DMS79 (cell line): ENCODE measurements around the gene CHRNB4.

Experiments used
- DNase-seq: peaks from one replicate; lab custom pipeline; 2025; lab: John Stamatoyannopoulos, UW

The CHRNB4 gene

DNA sequence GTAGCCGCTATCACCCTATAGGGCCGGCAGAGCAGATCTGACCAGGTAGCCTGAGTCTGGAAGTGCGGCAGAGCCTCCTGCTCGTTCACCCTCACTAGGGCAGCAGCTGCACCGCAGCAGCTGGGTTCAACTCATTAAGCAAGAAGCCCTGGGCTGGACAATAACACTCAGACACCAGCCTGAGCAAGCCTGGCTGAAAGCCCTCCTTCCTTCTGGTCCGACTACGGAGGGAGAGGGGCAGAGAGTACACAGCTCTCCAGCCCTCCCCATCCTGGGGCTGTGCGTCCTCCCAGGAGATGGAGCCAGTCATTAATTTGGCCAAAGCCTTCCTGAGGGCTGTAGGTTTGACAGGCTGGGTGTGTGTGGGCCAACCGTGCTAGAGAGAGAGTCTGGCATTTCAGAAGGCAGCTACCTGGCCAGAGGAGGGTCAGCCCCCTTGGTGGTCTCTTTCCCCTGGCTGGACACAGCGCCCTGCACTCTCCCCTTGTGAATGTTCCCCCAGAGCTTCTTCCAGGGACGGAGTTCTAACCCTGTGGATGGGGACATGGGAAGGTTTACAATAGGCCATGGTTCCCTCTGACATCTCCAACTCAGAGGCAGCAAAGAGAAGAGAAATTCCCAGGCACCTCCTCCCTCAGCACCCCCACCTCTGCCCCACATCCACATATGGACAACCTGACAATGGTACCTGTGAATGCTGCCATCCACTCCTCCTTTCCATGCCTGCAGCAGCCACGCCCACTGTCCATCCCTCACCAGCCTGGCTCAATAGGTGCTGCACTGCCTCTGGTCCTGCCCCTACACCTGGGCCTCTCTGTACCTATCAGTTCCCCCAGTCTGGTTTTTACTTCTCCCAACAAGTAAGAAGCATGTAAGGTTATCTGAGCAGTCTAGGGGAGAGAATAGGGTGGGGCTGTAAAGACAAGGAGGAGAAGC lies 6.5 kb downstream of the CHRNB4 start:
- DNase-seq, result no peak

DNA sequence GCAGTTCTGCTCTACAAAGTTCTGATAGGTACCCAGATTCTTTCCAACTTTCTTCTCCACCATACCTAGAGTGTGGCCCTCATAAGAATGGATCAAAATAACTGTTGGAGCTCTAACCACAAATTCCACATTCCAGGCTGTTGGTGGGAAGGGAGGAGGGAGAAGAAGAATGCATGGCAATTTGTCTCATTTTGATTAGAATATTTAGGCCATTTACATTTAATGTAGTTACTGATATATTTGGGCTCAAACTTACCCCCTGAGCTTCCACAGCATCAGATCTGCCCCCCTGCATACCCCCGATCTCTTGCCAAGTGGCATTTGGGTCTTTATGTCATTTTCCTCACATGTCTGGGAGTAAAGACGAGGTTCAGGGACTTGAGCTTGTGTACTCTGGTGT lies 7.7 kb downstream of the CHRNB4 start:
- DNase-seq, result no peak

DNA sequence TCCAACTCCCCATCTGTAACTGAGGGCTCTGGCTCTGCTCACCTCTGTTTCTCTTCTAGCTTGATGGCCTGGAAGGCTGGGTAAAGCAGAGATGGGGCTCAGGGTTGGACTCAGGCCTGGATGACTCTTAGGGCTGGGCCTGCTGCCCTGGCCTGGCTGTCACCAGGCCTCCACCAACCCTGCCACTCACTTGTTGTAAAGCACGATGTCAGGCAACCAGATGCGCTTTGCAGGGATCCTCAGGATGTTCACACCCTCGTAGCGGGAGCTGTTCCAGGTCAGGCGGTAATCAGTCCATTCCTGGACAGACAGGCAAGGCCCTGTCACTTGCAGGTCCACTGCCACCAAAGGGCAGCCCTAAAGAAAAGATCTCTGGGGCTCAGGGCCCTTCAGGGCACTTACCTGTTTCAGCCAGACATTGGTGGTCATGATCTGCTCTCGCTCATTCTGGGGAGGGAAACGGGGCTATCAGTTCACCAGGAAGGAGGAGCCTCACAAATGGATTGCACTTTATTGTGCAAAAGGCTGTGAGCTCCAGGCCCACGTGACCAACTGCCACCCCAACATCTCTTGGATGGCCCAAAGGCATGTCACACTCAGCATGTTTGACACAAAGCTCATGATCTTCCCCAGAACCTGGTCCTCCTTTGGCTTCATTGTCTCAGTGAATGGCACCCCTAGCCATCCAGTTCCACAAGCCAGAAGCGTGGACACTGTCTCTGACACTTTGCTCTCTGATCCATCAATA lies 9.9 kb downstream of the CHRNB4 start:
- DNase-seq, result no peak

DNA sequence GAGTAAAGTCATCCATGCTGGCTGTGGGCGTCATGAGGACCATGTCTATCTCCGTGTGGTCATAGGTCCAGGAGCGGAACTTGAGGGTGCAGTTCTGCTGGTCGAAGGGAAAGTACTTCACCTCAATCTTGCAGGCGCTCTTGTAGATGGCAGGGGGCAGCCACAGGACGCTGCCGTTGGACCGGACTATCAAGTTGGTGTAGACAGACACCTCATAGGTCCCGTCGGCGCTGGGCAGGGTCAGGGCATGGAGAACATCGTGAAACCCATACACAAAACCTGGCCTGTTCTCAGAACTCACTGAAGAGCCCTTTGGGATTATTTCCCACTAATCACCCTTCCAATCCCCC lies 11.3 kb downstream of the CHRNB4 start:
- DNase-seq, result no peak

DNA sequence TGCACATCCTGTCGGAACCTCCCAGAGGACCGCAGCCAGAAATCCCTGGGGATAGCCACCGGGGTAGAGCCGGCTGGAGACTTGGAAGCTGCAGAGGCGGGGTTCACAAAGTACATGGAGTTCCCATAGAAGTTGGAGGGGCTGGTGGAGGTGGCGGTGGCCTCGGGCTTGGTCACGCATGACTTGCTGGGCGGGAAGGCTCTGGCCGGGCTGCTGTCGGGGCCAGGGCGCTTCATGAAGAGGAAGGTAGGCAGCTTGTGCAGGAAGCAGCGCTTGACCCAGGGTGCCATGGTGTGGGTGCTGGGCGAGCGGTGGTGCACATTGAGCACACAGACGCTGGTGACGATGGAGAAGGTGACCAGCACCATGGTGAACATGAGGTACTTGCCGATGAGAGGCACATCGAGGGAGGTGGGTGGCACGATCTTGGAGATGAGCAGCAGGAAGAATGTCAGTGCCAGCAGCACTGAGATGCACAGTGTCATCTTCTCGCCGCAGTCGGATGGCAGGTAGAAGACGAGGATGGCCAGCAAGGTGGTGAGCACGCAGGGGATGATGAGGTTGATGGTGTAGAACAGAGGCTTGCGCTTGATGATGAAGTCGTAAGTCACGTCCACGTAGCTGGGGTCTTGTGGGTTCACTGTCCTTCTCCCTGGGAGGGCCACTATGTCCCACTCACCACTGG lies 11.8 kb downstream of the CHRNB4 start:
- no peak for DNase-seq

DNA sequence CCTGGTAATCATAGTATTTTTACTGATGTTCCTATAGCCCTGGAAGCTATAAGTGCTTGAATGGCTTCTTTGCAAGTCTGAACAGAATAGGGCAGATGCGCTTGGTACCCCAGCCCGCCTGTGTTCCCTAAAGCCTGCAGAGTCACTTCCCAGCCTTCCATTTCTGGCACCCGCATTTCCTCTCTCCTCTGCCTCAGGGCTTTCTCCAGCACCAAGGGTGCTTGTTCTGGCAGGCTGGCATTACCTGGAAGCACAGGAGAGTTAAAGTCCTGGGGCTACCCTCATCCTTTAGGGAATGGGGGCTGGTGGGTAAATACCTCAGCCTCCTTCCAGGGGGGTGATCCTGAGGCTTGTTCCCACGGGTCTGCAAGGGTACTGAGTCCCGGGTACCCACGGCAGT lies 12.8 kb downstream of the CHRNB4 start:
- DNase-seq, result no peak

DNA sequence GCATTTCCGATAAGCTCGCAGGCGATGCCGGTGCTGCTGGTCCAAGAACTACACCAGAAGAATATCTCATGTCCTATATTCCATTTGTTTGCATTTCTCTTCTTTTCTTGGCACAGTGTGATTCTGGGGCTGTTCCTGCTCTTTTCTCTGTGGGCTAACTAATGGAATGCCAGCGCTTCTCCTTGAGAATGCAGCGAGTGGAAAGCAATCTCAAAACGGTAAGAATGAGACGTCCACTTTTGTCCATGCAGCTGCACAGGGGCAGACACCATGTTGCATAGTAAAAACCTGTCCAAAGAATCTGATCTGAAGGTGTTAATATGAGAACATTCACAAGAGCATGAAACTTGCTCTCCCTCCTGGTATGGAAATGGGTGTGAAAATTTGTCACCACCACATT lies 13.7 kb downstream of the CHRNB4 start:
- no peak for DNase-seq

DNA sequence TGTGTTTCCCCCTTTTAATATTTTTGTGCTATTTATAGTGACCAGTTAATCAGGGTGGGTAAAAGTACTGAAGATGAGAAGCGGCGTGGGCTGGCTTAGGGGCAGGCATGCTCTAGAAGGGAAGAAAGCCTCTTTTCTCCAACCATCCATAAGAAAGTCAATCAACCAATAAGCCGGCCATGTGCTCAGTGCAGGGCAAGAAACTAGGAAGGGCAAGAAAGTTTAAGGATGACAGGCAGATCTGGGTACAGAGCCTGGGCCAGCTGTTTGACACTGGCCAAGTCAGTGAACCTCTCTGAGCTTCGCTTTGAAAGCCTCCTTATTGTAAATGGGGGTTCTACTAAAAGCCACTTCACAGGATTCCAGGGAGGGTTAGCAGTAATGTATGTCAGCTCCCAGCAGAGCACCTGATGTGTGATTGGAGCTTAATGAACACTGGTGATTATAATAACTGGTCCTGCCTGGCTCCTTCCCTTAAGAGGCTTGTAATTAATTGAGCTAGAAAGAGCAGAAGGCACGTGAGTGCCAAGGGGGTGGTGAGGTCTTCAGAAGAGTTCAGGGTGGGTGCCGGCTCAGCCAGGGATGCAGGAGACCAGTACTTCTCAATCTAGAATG lies 14.5 kb downstream of the CHRNB4 start:
- DNase-seq, result no peak

DNA sequence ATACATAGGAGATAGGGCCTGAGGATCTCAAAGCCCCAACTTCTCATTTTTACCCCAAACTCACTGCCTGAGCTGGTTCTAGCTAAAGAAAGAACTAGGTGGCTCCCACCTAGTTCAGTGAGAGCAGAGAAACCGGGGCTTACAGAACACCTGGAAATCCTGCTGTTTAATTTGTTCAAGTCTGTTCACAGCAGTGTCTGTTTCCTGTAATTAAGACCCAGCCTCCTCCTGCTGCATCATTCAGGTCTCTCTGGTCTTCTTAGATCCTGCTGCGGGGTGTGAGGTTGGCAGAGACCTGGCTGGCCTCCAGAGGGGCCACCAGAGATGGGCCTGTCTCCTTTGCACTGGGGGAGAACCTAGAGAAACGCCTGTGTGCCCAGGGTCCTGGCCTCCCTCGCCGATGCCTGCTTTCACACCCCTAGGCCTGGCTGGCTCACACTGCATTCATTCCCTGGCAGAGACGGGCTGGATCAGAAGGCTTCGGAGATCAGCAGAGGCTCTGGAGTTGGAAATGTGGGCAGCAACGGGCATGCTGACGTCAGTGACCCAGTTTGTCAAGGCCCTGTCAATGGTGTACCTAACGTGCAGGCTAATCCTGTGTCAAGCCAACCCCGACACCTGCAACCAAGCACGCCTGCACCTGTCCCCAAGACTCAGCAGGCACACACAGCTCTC lies 15.3 kb downstream of the CHRNB4 start:
- DNase-seq, result peak; percentile 32

DNA sequence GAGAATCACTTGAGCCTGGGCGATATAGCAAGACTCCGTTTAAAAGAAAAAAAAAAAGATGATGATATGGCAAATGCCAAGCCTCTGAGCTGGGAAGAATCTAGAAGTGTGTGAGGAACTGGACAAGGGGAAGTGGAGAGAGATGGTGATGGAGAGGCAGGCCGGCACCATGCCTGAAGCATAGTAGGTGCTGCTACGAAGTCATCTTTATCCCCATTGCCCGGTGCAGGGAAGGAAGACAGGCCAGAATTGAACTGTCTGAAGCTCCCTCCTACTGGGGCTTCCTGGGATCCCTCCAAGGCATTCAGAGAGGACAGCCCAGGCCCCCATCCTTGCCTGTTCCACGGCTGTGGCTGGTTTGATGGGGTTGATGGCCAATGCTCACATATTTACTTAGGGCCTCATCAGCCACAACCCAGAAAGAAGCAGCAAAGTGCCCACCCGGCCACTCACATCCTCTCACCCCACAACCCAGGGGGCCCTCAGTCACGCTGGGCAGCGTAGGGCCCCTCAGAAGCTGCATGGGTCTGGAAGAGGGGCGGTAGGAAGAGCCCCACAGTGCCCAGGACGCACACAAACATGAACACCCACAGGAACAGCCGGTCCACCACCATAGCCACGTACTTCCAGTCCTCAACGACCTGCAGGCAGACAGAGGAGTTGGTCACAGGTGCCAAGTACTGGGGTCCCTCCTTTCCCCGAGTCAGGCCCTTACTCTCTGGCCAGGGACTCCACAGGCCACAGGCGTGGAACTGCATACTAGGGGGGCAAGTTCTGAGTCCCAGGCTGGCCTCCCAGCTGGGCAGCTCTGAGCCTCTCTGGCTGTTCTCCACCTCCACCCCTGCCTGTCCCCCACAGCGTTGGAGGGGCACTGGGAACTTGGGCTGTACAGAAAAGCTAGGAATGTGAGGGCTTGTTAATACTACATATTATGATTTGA lies 16.1 kb downstream of the CHRNB4 start:
- DNase-seq, result no peak

DNA sequence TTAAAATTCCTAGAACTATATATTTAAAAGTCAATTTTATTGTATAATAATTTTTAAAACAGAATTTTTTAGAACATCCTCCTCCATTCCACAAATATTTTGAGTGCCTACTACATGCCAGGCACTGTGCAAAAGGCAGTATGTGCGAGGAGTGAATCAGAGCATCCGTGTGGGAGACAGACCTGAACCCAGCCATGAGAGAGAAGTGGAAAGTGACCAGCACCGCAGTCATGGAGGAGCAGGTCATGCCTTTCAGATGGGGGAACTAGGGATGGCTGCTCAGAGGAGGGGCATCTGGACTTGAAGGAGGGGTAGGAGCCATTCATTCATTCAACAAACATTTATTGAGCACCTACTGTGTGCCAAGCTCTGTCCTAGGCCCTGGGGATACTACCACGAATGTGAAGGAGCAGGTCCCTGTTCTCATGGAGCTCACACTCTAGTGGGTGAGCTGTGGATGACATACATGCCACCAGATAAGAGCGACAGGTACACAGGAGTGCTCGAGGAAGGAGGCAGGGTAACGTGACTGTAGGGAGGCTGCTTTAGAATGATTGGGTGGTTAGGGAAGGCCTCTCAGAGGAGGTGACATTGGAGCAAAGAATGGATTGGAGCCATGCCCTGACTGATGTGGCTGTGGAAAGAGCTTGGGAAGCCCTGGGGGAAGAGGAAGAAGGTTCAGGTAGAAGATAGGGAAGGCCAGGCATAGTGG lies 17.1 kb downstream of the CHRNB4 start:
- DNase-seq, result no peak

DNA sequence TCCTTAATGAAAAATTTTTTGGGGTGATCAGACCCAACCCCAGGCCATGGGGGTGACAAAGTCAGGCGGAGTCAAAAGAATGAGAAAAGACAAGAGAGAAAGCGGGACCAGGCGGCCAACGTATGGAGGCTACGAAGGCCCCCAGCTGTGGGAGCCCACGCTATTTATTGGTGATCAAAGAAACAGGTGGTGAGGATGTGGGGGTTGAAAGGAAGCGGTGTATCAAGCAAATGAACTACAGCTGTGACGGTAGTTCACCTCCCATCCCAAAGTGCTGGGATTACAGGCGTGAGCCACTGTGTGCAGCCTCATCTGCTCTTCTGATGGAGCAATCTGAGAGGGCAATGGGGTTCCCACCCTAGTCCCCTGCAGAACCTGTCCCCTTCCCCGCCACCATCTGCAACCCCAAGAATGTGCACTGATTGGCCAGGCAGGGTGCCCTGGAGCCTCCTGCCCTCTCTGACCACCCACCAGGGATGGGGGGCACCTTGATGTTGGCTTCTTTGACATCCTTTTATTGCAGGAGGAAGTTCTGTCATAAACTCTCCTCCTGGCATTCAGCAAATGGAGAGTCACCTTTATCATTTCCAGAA lies 19.1 kb downstream of the CHRNB4 start:
- no peak for DNase-seq

DNA sequence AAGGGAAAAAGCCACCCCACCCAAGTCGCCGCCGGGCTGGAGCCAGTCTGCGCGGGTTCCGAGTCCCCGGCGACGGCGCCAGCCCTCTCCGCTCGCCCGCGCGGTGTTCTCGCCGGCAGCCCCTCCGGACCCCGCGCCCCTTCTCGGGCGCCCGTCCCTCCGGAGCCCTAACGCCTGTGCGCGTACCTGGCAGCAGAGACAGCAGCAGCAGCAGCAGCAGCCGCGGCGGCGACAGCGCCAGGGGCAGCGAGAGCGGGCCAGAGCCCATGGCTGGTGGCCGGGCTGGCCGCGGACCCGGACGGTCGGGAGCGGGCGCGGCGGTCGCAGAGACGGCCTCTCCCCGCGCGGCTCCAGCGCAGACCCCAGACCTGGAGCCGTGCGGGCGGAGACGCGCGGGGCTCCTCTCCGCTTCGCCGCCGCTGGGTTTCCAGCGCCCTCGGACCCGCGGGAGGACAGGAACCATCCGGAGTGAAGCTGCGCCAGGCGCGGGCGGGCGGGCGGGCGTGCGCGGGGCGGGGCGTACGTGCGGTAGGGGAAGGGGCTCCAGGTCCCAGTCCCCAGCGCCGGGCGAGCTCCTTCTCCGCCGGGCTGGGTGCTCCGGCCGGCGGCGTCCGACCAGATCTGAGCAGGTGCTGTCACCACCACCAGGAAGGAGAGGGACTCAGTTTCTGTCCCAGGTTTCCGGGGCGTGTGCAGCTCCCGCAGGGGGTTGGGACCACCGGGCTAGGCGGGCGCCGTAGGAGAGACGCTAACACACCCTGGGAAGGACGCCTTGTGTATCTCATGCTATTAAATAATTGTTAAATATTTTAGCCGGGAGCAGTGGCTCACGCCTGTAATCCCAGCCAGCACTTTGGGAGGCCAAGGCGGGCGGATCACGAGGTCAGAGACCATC lies 20.2 kb downstream of the CHRNB4 start, which contains the start of gene CHRNA3:
CHRNA3 (minus strand) TSS at position 470 of the 895 bp plus-strand sequence; CDS start at position 268, 202 bp downstream.
- DNase-seq, result no peak

DNA sequence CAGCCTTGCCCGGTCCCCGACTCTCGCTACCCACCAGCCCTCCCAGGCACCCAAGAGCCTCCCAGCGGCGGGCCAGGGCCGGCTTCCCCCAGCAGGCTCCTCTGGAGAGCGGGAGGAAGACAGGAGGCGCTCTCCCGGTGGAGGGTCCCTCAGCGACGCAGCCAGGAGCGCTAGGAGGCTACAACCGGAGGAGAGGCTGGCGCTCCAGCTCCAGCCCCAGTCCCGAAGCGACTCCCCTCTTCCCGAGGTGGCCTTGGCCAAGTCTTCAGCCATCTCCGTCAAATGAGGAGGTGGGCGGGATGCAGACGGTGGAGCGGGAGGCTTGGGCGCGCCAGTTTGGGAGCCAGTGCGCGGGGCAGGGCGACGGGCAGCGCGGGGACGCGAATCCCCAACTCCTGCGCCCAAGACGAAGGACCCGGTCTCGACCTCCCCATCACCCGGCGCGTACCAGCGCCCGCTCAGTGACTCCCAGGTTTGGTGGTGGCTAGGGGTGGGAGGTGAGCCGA lies 20.9 kb downstream of the CHRNB4 start:
- DNase-seq, result no peak

DNA sequence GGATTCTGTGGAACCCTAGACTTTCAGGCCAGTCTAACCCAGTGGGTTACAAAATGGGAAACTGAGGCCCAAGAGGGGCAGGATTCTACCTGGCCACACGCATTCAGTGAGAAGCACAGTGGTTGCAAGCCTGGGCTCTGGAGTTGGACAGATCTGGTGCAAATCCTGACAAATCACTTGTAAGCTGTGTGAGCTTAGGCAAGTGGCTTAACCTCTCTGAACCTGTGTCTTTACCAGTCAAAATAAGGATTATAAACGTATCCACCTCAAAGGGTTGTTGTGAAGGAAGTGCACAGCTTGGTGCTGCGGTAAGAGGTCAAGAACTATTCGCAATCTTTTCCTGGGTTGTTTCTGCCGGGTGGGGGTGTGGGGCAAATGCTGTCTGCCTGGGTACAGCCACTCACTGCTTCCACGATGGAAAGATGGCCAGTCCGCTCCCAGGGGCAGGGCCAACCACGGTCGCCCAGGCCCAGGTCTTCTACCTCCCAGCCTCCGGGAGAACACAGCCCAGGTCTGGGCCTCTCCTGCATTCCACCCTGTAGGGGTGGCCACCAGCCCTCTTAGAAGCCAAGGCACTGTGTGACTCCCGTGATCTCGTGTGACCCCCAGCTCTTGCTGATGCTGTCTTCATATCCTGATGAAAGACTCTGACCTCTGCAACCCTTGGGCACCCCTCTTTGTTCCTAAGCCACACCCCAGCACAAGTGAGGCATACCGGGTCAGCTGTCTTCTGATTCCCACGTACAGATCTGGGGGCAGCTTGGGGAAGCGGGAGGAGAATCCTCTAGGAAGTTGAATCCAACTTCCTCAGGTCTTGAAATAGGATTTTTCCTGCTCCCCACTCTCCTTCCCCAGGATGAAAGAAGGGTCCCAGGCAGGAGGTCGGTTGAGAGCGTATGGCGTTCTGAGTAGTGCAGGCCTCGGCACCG lies 21.7 kb downstream of the CHRNB4 start:
- DNase-seq, result no peak

DNA sequence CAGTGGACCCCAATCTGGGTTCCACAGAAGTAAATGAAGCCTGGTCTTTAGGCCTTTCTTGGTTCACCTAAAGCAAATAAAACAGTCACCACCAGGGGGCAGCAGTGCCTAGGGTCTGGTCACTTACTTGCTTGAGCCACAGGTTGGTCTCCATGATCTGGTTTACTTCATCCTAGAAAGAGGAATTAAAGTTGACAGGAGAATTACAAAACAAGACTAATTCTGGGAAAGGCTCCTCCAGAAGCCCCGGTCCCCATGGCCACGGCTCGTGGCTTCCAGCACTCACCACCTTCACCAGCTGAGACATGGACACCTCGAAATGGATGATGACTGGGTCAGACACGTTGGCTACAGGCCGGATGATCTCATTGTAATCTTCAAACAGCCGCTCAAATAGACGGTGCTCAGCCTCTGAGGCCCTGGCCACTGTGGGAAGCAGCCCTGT lies 22.5 kb downstream of the CHRNB4 start:
- peak; percentile 30 for DNase-seq

DNA sequence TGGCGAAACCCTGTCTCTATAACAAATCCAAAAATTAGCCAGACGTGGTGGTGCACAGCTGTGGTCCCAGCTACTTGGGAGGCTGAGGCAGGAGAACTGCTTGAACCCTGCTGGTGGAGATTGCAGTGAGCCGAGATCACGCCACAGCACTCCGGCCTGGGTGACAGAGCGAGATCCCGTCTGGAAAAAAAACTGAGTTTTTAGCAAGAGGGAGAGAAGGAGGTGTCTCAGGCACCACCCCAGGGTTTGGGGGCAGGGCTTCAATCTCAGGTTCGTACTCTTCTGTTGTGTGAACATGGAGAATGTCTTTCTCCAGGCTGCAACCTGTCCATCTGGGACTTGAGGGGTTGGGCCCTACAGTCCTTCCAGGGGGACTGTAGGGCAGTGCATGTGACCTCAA lies 22.9 kb downstream of the CHRNB4 start:
- no peak for DNase-seq
